Measurements from ENCODE around the gene CPN2. TPM values are rescaled to one million over a fixed set of nuclear protein-coding genes. Genes with fewer than 3 reads are reported as not detected.

The CPN2 gene
- total RNA-seq, 1 experiment from 2014 or later, result not detected

- Mint-ChIP-seq H3K9me3 (no peaks in the 10 kb centered on the region), H3K4me3 (no peak overlapping the region), H3K27ac (no peak overlapping the region), H3K36me3 (ENCODE audit: insufficient read depth in 1 of 3, low read depth in 3 of 3) (no peaks in the 10 kb centered on the region), H3K4me1 (peaks cover 47 to 51% of the 10 kb centered on the region in 2 experiments), H3K27me3 (ENCODE audit: low read depth) (peaks cover 25% of the 10 kb centered on the region)
- Histone ChIP-seq H4K91ac (ENCODE audit: insufficient read length, low read depth, low read length) (no peak overlapping the region), H4K8ac (replicated peaks; ENCODE audit: insufficient read length, low read depth, low read length) (no peak overlapping the region), H4K5ac (ENCODE audit: insufficient read length, low read depth, low read length) (no peak overlapping the region), H3K79me2 (ENCODE audit: insufficient read depth, low read length) (no peaks in the 10 kb centered on the region), H3K9me3 (ENCODE audit: control insufficient read depth, low read depth, low read length) (no peaks in the 10 kb centered on the region), H2BK5ac (ENCODE audit: insufficient read length, low read length) (no peak overlapping the region), H4K20me1 (ENCODE audit: control insufficient read depth, insufficient read depth, insufficient read length) (no peaks in the 10 kb centered on the region), H3K27me3 (ENCODE audit: insufficient read depth, low read length) (no peaks in the 10 kb centered on the region), H3K4ac (ENCODE audit: low read depth, low read length) (no peak overlapping the region), H3K23me2 (ENCODE audit: insufficient read length, low read depth, low read length, poor library complexity, severe bottlenecking) (no peaks in the 10 kb centered on the region), H3K23ac (ENCODE audit: insufficient read length, low read depth, low read length) (no peak overlapping the region), H3K4me2 (ENCODE audit: insufficient read depth, insufficient read length, low read length) (no peak overlapping the region), H3K4me1 (ENCODE audit: insufficient read depth, low read length) (no peaks in the 10 kb centered on the region; the same call in none of the 2 replicates), H3K56ac (ENCODE audit: insufficient read length, low read depth, low read length) (no peak overlapping the region), H2BK20ac (ENCODE audit: low read depth, low read length, poor library complexity, severe bottlenecking) (no peak overlapping the region), H2BK15ac (ENCODE audit: low read depth, low read length) (no peak overlapping the region), H2BK12ac (ENCODE audit: insufficient read length, low read depth, low read length) (no peak overlapping the region), H2AK5ac (ENCODE audit: insufficient read length, low read length) (no peak overlapping the region), H3K14ac (ENCODE audit: insufficient read depth, low read length) (no peak overlapping the region), H3K9ac (ENCODE audit: extremely low read depth, insufficient read length, low read length) (no peak overlapping the region), H3K79me1 (ENCODE audit: insufficient read depth, low read depth, low read length, poor library complexity, severe bottlenecking) (no peaks in the 10 kb centered on the region), H3K27ac (ENCODE audit: insufficient read length, low read depth, low read length) (no peak overlapping the region), H3T11ph (ENCODE audit: low read length) (no peak overlapping the region), H2BK120ac (ENCODE audit: low read depth, low read length, poor library complexity, severe bottlenecking) (no peak overlapping the region), H2AFZ (ENCODE audit: low read length) (no peak overlapping the region), H3K18ac (ENCODE audit: insufficient read length, low read depth, low read length) (no peak overlapping the region)
- no CpG with 5 or more reads among the region's 13 CpGs for WGBS (ENCODE audit: extremely low coverage, insufficient read length, low lambda C conversion rate)
- no peak for DNase-seq
- no peak for TF ChIP-seq CTCF (conservative IDR thresholded peaks at IDR 0.05)
Observed at GRCh38 chr3:194306771-194307640, 44.1 kb downstream of the CPN2 start.

Measured in H9 (cell line).